HepG2 (cell line): ENCODE results near the gene ZFPM1. TPM values are rescaled to one million over a fixed set of nuclear protein-coding genes. Genes with fewer than 3 reads are reported as not detected.

Source experiments
- ATF7 ChIP-seq, 2 experiments: fragments of 450-650 bp in 1 of 2; sonication (generic) in 1 of 2; formaldehyde crosslinking in 1 of 2; IDR thresholded peaks; 2 replicates each; pipeline versions ENCODE4 v1.4.0 to v1.6.1; 2016 to 2020; ENCODE audit warnings: antibody characterized with exemption in 1 of 2, mild to moderate bottlenecking in 1 of 2, missing genetic modification reagents in 1 of 2
- ETV5 ChIP-seq: IDR thresholded peaks from 2 replicates; pipeline ENCODE4 v1.6.1; 2018; ENCODE audit warnings: missing biosample characterization, missing genetic modification reagents, inconsistent platforms, borderline replicate concordance
- HMG20B ChIP-seq: conservative IDR thresholded peaks from 2 replicates; pipeline ENCODE4 v1.6.1; 2016; ENCODE audit warnings: missing genetic modification reagents, missing compliant biosample characterization
- MIXL1 ChIP-seq: IDR thresholded peaks from 2 replicates; pipeline ENCODE4 v1.6.1; 2016
- TRAFD1 ChIP-seq: sonication (generic); formaldehyde crosslinking; IDR thresholded peaks from 2 replicates; pipeline ENCODE4 v1.5.1; 2020; ENCODE audit warnings: missing genetic modification reagents, mild to moderate bottlenecking, borderline replicate concordance
- ZBTB1 ChIP-seq: sonication (generic); formaldehyde crosslinking; IDR thresholded peaks from 2 replicates; pipeline ENCODE4 v1.4.0; 2020; ENCODE audit warnings: missing genetic modification reagents, borderline replicate concordance
- ZBTB7B ChIP-seq: sonication (generic); formaldehyde crosslinking; IDR thresholded peaks from 2 replicates; pipeline ENCODE4 v1.4.0; 2020; ENCODE audit warnings: missing genetic modification reagents
- ZFP36L1 ChIP-seq: sonication (generic); formaldehyde crosslinking; IDR thresholded peaks from 2 replicates; pipeline ENCODE4 v1.8.0; 2022; ENCODE audit warnings: mild to moderate bottlenecking, missing genetic modification reagents, moderate library complexity
- ZFP90 ChIP-seq: sonication (generic); formaldehyde crosslinking; IDR thresholded peaks from 2 replicates; pipeline ENCODE4 v1.8.0; 2022; ENCODE audit warnings: missing genetic modification reagents, mild to moderate bottlenecking, inconsistent platforms, borderline replicate concordance
- ZNF142 ChIP-seq: sonication (generic); formaldehyde crosslinking; IDR thresholded peaks from 2 replicates; pipeline ENCODE4 v1.4.0; 2020; ENCODE audit warnings: missing genetic modification reagents
- ZNF263 ChIP-seq: sonication (generic); formaldehyde crosslinking; IDR thresholded peaks from 2 replicates; pipeline ENCODE4 v1.4.0; 2020; ENCODE audit warnings: missing genetic modification reagents
- ZNF44 ChIP-seq: sonication (generic); formaldehyde crosslinking; IDR thresholded peaks from 2 replicates; pipeline ENCODE4 v1.5.1; 2020; ENCODE audit warnings: mild to moderate bottlenecking, missing genetic modification reagents
- ZNF512B ChIP-seq: sonication (generic); formaldehyde crosslinking; IDR thresholded peaks from 2 replicates; pipeline ENCODE4 v1.5.1; 2020; ENCODE audit warnings: missing genetic modification reagents, mild to moderate bottlenecking, borderline replicate concordance
- polyA plus RNA-seq, 8 experiments: library from polyadenylated mRNA; depleted of rRNA in 3 of 8; stranded (reverse) in 7 of 8; unstranded in 1 of 8; fragments of >200 nt; fragmentation: Illumina TruSeq in 4 of 8; extraction: Trizol in 4 of 8; gene quantifications; 2 replicates each; pipeline versions ENCODE4 v1.2.1 to v1.2.3, GENCODE V29; 2011 to 2016; ENCODE audit warnings: low read depth in 4 of 8, missing spikeins in 1 of 8, mixed read lengths in 1 of 8; ENCODE audit not compliant: insufficient read depth in 1 of 8
- total RNA-seq, 5 experiments: library from RNA; depleted of rRNA; stranded (reverse); fragments of >200 nt; fragmentation: Illumina TruSeq; extraction: Trizol; gene quantifications; 2 replicates each; pipeline ENCODE4 v1.2.3, GENCODE V29; 2016; ENCODE audit warnings: low read depth in 1 of 5
- TF ChIP-seq, protein P1 (sequence below): sonication (generic); formaldehyde crosslinking; IDR thresholded peaks from 2 replicates; pipeline ENCODE4 v1.5.0; 2020; ENCODE audit warnings: missing genetic modification reagents
- TF ChIP-seq, protein P2 (sequence below): sonication (generic); IDR thresholded peaks from 2 replicates; pipeline ENCODE4 v1.6.1; 2016; ENCODE audit warnings: low read depth, borderline replicate concordance

The ZFPM1 gene
- total and polyA plus RNA-seq, 2 of the 13 experiments (the other 11 are each of a cell fraction or from before 2014, with no cell fraction given), result 1.3 to 3.8 TPM

DNA sequence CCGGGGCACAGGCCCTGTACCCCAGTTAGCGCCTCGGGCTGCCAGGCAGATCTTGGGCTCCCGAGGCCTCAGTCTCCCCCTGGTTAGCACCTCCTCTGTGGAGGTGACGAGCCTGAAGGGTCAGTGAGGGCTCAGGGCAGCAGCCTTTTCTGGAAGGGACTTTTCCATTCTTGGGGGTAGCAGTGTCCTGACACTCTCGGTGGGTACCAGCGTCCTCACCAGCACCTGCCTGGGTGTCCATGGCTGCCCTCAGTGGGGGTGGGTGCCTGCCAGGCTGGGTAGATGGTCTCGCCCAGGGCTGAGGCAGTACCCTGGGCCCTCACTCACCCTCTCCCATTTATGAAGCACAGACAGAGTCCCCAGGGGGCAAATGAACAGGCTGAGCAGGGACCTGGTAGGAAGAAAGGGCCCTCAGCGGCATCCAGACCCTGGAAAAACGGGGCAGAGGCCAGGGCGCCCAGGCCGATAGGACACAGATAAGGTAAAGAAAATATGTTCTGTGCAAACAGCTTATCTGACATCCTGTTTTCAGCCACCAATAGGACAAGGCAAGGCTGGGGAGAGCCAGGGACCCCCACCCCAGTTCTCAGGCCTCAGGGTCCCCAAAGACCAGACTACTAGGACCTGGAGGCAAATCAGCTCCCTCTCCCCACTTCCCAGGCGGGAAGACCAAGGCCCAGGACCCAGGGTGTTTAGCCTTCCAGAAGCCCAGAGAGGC lies 50.9 kb downstream of the ZFPM1 start (continued):
- TF ChIP-seq ZNF142 (CRISPR knock-in tag) (peak; percentile 64; the same call in 1 of the 2 replicates), ZBTB1 (no peak), ZFP90 (CRISPR knock-in tag) (0 out of 2 replicates have a peak, but pooled peaks have one; percentile 60), MIXL1 (CRISPR knock-in tag) (0 out of 2 replicates have a peak, but pooled peaks have one; percentile 64), TRAFD1 (CRISPR knock-in tag) (0 out of 2 replicates have a peak, but pooled peaks have one; percentile 60), ZNF263 (peak; percentile 35), ATF7 (IDR thresholded peaks at IDR 0.05) (no peak), ATF7 (CRISPR knock-in tag; IDR thresholded peaks at IDR 0.05) (0 out of 2 replicates have a peak, but pooled peaks have one; percentile 2), ZNF512B (CRISPR knock-in tag) (no peak), ETV5 (peak; percentile 80), ZBTB7B (CRISPR knock-in tag) (peak; percentile 97), ZNF44 (CRISPR knock-in tag) (0 out of 2 replicates have a peak, but pooled peaks have one; percentile 38), HMG20B (0 out of 2 replicates have a peak, but pooled peaks have one; percentile 25), ZFP36L1 (no peak; the same call in 1 of the 2 replicates)
- TF ChIP-seq, protein P1, sequence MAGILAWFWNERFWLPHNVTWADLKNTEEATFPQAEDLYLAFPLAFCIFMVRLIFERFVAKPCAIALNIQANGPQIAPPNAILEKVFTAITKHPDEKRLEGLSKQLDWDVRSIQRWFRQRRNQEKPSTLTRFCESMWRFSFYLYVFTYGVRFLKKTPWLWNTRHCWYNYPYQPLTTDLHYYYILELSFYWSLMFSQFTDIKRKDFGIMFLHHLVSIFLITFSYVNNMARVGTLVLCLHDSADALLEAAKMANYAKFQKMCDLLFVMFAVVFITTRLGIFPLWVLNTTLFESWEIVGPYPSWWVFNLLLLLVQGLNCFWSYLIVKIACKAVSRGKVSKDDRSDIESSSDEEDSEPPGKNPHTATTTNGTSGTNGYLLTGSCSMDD (CRISPR knock-in tag), result peak; percentile 41; the same call in 1 of the 2 replicates
- TF ChIP-seq, protein P2, sequence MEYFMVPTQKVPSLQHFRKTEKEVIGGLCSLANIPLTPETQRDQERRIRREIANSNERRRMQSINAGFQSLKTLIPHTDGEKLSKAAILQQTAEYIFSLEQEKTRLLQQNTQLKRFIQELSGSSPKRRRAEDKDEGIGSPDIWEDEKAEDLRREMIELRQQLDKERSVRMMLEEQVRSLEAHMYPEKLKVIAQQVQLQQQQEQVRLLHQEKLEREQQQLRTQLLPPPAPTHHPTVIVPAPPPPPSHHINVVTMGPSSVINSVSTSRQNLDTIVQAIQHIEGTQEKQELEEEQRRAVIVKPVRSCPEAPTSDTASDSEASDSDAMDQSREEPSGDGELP, result peak; percentile 49; the same call in 1 of the 2 replicates
